Smooth muscle cell of the coronary artery (primary cell): ENCODE results near the gene CNNM1. TPM values are rescaled to one million over a fixed set of nuclear protein-coding genes. Genes with fewer than 3 reads are reported as not detected.

Source experiments
- total RNA-seq: library from RNA; depleted of rRNA; stranded (reverse); fragments of >200 nt; gene quantifications from 2 replicates; pipeline ENCODE4 v1.2.3, GENCODE V29; 2014; ENCODE audit warnings: low replicate concordance

The CNNM1 gene
- under 0.01 TPM in 2 replicates for total RNA-seq

DNA sequence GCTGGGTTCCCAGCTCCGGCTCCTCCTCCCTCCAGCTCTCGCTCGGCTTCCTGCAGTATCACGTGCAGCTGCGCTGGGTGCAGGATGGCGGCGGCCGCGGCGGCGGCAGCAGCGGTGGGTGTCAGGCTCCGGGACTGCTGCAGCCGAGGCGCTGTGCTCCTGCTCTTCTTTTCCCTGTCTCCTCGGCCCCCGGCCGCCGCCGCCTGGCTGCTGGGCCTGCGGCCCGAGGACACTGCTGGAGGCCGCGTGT, at the start of gene CNNM1:
Gene CNNM1 (plus strand): TSS at position 53 of the 250 bp plus-strand sequence. CDS start 32 bp downstream, at position 85.

DNA sequence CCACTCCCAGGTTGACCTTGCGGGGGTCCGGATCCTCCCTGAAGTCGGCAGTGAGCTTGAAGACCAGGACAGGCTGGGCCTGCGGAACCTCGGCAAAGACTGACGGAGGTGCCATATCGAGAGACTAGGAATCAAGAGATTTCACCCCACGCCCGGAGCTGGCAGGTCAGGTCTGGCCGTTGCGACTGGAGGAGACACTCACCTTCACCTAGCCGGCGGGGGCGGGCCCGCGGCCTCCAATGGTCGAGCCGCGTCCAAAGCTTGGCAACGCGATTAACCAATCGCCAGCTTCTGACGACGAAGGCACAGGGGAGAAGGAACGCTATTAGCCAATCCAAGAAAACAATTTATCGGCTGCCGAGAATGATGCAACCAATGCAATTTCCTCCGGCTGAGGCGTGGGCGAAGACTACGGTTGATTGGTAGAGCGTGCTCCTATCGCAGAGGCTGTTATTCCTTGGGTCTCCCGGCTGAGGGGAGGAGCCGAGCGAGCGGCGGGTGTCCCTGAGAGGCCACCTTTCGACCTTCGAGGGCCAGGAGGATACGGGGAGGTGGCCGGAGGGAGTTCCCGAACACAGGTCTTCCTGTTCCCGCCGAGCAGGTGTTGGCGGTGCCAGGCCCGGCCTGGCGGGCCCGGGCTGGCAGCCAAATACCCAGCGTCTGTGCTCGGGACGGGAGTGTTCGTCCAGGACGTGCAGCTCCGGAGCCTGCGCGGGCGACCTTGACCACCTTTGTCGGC, 101.5 kb downstream of the CNNM1 start, which contains the start of gene GOT1:
Gene GOT1 (minus strand): TSS at position 174 of the 739 bp plus-strand sequence. CDS start 59 bp downstream, at position 115.

Other genes with a start within 250 kb of the CNNM1 start
- gene HPSE2, start 93.5 kb upstream of the CNNM1 start, total RNA-seq = not detected in 2 replicates
- 9.1 and 29.0 TPM in 2 replicates for gene GOT1, start 101.3 kb downstream of the CNNM1 start, total RNA-seq
- gene NKX2-3, start 203.6 kb downstream of the CNNM1 start, total RNA-seq = not detected in 2 replicates